Forelimb muscle (tissue), 1 donor: Measurements from ENCODE around the gene PDCD1LG2. TPM values are rescaled to one million over a fixed set of nuclear protein-coding genes. Genes with fewer than 3 reads are reported as not detected.
"Not testable (repeated sequence)": the region's sequence is repeated elsewhere in the genome, so short reads cannot be mapped to it uniquely, and the experiment has no call there.

Experiments used
- DNase-seq: peaks from one replicate; pipeline ENCODE4 v3.0.0-alpha.2; 2013; ENCODE audit warnings: low read depth
- polyA plus RNA-seq: library from polyadenylated mRNA; unstranded; fragments of 120-200 nt; gene quantifications from one replicate; pipeline ENCODE4 v1.2.1, GENCODE V29; 2013; ENCODE audit not compliant: insufficient read length

PDCD1LG2 gene
- polyA plus RNA-seq, 1 donor = 2.8 TPM

- DNase-seq = no peak
These were observed 55.8 kb downstream of the PDCD1LG2 start for GRCh38 chr9:5566054-5566618.

DNA sequence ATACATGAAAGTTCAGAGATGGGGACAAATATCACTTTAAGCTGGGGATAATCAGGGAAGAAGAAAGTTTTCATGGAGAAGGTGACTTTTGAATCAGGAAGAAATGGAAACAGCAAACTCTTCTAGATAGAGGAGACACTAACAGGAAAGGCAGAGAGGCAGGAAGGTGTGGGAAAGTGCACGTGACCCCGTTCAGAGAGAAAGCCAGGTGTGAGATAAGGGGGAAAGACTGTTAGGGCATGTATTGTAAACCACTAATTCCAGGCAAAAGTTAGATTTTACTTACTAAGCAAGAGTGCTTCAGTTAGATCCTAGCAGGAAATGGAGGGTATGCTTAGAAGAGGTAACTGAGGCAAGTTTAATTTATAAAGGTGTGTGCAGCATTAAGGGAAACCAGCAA is 58.5 kb downstream of the PDCD1LG2 start:
- DNase-seq = no peak

DNA sequence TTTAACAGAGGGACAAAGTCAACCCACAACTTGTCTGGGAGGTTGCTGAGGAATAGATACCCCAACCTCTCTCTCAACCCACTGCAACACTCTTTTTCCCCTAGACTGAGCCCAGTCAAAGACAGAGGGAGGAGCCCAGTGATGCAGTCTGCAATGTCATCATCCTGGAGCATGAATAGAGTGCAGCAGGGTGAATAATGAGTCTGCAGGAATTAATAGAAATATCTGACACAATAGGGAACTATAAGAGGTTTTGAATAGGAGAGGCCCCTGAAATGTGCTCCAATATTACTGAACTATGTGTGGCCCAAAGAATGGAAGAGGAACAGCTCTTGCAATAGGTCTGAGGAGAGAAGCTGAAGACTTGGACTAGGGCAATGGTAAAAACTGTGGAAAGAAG is 59.1 kb downstream of the PDCD1LG2 start:
- no peak for DNase-seq

DNA sequence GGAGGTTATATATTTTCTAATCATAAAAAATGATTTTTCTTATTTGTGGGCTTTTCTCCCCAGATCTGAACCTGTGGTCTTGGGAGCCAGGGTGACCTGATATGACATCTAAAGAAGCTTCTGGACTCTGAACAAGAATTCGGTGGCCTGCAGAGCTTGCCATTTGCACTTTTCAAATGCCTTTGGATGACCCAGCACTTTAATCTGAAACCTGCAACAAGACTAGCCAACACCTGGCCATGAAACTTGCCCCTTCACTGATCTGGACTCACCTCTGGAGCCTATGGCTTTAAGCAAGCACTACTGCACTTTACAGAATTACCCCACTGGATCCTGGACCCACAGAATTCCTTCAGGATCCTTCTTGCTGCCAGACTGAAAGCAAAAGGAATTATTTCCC is 59.6 kb downstream of the PDCD1LG2 start:
- DNase-seq = no peak

- DNase-seq = no peak
These were observed 61.4 kb downstream of the PDCD1LG2 start for GRCh38 chr9:5571629-5572232.

DNA sequence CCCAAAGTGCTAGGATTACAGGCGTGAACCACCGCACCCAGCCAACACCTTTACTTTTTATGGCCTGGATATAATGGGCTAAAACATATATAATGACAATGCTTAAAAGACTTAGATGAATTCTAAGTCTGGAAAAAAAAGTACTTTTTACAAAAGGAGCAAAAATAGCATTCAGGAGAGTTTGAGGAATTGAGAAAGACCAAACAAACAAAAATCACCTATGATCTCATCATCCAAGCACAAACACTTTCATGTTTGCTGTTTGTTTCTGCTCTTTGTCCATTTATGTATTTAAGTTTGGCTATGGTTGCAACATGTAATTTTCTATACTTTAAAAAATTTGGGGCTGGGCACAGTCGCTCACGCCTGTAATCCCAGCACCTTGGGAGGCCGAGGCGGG is 63.8 kb downstream of the PDCD1LG2 start:
- no peak for DNase-seq

GRCh38 chr9:5575000-5575399 is 64.7 kb downstream of the PDCD1LG2 start:
- no peak for DNase-seq

DNA sequence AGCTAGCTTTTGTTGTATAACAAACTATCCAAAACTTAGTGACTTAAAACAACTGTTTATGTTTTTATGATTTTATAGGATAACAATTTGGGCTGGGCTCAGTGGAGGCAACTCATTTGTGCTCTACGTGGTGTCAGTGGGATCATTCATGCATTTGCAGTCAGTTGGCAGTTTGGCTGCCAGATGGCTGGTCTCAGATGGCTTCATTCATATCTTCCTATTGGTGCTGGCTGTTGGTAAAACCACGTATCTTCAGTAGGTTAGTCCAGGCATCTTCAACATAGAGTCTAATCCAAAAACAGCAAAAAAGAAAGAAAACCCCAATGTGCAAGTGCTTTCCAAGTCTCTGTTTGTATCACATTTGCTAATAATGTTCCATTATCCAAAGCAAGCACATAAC is 66.9 kb downstream of the PDCD1LG2 start:
- no peak for DNase-seq

- no peak for DNase-seq
These were observed 67.8 kb downstream of the PDCD1LG2 start for GRCh38 chr9:5578018-5578697.

- no peak for DNase-seq
These were observed 68.4 kb downstream of the PDCD1LG2 start for GRCh38 chr9:5578698-5579085.

GRCh38 chr9:5579881-5580280 is 69.5 kb downstream of the PDCD1LG2 start:
- no peak for DNase-seq

DNA sequence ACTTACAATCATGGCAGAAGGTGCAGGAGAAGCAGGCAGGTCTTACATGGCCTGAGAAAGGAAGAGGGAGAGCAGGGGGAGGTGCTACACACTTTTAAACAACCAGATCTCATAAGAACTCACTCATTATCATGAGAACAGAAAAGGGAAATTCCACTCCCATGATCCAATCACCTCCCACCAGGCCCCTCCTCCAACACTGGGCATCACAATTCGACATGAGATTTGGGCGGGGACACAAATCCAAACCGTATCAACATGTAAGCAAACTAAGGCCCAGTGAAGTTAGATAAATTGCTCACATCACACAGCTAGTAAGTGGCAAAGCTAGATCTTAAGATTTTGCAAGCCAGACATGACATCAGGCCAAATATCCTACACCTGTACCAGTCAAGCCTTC is 70.3 kb downstream of the PDCD1LG2 start:
- DNase-seq = no peak

- DNase-seq = not testable (repeated sequence)
These were observed 71.4 kb downstream of the PDCD1LG2 start for GRCh38 chr9:5581706-5582105.

DNA sequence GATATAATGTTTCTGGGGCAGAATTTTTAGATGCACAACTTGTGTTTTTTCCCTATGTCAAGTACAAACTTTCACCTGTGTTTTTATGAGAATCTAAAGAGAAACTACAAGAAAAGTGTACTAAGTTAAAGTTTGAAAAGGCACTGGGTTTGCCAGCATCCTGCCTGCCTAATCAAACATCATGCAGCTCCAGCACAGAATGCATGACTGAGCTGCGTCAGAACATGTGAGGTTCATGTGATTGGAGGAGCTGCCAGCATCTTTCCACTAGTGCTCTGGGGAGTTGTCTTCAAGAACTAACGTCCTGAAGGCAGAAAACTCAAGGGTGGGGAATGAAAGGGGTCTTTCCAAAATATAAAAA is 72.5 kb downstream of the PDCD1LG2 start:
- DNase-seq = no peak

GRCh38 chr9:5586391-5586802 is 76.1 kb downstream of the PDCD1LG2 start:
- no peak for DNase-seq

GRCh38 chr9:5587024-5587423 is 76.7 kb downstream of the PDCD1LG2 start:
- no peak for DNase-seq

GRCh38 chr9:5592231-5592630 is 81.9 kb downstream of the PDCD1LG2 start:
- DNase-seq = no peak

- no peak for DNase-seq
These were observed 82.6 kb downstream of the PDCD1LG2 start for GRCh38 chr9:5592904-5593303.

GRCh38 chr9:5593904-5594303 is 83.6 kb downstream of the PDCD1LG2 start:
- no peak for DNase-seq

DNA sequence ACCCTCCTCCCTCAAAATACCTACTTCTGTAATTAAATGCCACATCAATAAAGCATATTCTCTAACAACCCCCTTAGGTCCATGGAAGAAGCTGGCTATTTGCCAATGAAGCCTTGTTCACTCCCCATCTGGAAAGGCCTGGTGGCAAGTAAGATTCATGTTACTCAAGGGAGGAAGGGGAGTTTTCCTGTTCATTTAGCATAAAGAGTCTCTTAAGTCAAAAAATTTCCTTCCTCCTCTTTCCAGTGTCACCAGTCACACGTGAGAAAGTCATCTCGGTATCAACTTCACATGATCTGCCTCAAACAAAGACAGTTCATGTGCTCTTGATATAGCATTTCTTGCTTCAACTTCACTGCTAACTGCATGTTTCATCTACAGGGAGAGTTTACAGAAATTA is 85.8 kb downstream of the PDCD1LG2 start:
- no peak for DNase-seq

DNA sequence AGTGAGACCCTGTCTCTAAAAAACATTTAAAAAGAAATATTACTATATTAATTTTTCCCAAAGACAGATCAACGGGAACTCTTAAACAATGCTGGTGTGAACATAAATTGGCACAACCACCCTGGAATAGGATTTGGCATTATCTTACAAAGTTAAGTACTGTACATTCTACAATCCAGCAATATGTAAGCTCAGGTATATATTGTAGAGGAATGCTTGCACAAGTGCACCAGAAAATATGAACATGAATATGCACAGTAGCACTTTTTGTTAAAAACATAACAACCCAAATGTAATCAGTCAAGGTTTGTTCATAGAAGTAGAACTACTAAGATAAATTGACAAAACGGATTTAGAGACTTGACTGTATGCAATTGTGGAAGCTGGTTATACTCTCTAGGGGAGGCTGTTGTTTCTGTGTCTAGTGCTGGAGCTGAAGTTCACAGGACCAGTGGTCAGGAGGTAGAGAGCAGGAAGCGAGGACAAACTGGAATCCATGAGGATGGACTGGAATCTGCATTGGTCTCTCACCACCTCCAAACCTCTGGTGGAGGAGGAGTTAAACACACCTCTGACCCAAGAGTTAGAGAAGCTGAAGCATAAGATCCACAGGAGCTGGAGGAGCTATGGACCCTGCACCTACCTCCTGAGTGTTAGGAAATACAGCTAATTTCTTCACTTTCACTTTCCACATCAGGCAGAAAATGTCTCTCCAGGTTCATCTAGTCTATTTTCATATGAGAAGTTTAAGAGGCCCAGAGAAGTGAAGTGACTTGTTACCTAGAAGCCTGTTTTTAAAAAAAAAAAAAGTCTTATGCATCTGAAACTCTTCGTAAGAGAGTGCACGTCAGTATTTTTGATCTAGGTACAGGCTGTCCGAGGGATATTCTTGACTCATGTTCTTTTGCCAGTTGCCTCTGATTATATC is 98.2 kb downstream of the PDCD1LG2 start:
- no peak for DNase-seq

DNA sequence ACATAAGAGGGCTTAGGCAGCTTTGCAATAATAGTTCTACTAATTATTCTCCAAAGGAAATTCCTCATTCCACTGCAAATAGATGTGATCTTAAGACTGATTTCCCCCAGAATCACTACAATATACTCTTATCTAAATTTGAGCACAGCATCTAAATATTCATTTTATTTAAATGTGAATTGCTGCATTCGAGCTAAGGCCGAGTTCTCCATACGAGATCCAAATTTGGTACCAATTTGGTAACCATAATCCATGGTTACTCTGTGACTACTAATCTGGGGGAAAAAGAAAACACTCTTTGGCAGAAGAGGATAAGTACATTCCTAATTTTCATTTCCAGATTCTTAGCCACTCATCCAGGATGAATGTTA is 98.9 kb downstream of the PDCD1LG2 start:
- DNase-seq = no peak

DNA sequence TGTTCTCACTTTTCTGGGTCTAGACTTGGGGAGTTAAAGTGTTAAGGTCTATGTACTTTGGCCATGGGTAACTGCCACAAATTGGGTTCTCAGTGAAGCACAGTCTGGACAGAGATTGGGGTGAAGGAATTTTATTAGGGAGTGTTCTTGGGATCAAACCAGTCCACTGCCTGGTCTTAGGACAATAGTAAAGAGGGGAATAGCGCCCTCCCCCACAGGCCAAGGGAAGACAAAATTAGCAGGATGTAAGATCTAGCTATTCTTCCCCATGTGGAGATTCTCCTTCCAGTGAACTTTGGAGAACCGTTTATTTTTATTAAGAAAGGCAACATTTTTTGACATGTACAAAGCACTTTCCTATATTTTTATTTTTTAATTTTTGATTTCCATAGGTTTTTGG is 100.2 kb downstream of the PDCD1LG2 start:
- no peak for DNase-seq
